GM13976 (cell line): ENCODE data around the gene RAB40AL.

Experiments
- DNase-seq: peaks from one replicate; pipeline ENCODE4 v3.0.0; 2012; ENCODE audit warnings: low spot score
- in situ Hi-C: fragments of 300-500 bp; cut with MboI; formaldehyde crosslinking; loops from one replicate; pipeline ENCODE4 v1.12.0; 2022; ENCODE audit warnings: low sequenced_read_pairs, mixed read lengths, inconsistent platforms; ENCODE audit not compliant: unreplicated experiment
- TF ChIP-seq, protein P1 (sequence below): IDR thresholded peaks from 2 replicates; pipeline ENCODE4 v1.5.1; 2012; ENCODE audit warnings: borderline replicate concordance, mild to moderate bottlenecking; ENCODE audit not compliant: insufficient read depth; ENCODE audit errors: extremely low read depth, missing control alignments, control extremely low read depth

The RAB40AL gene

DNA sequence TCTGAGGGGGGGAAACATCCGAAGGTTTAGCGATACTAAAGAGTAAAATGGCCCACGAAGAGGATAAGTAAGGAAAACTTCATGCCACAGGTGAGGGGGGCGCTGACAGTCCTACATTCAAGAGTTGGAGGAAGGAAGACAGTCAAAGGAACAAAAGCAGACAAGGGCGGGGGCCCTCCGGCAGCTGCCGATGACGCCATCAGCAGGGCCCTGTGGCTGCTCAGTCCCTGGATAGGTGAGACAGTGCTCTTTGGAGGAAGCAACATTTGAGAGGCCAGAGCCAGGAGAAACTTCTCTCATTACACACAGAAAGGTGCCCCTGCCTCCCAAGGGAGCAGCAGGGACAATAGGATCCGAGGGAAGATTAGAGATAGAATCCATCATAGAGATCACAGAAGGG lies 41.5 kb downstream of the RAB40AL start:
- in situ Hi-C loops: no loop called here
- TF ChIP-seq, protein P1, sequence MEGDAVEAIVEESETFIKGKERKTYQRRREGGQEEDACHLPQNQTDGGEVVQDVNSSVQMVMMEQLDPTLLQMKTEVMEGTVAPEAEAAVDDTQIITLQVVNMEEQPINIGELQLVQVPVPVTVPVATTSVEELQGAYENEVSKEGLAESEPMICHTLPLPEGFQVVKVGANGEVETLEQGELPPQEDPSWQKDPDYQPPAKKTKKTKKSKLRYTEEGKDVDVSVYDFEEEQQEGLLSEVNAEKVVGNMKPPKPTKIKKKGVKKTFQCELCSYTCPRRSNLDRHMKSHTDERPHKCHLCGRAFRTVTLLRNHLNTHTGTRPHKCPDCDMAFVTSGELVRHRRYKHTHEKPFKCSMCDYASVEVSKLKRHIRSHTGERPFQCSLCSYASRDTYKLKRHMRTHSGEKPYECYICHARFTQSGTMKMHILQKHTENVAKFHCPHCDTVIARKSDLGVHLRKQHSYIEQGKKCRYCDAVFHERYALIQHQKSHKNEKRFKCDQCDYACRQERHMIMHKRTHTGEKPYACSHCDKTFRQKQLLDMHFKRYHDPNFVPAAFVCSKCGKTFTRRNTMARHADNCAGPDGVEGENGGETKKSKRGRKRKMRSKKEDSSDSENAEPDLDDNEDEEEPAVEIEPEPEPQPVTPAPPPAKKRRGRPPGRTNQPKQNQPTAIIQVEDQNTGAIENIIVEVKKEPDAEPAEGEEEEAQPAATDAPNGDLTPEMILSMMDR: no peak
- DNase-seq: no peak

DNA sequence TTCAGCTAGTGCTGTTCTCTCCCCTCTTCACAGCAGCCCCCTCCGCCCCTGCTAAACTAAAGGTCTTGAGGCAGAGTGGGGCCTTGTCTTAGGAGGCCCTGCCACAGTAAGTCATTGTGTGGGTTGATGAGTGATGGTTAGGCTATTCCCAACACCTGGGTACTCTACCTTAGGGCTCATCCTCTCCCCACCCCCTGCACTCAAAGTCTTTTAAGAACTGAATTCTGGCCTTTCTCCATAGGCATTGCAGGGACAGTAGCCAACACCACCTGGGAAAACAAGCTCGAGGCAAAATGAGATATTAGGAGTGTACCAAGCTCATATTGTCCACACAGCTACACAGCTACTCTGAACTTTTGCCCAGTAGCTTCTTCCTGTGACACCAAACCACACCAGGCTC lies 42.5 kb downstream of the RAB40AL start:
- in situ Hi-C loops: no loop called here
- TF ChIP-seq, protein P1: no peak
- no peak for DNase-seq

DNA sequence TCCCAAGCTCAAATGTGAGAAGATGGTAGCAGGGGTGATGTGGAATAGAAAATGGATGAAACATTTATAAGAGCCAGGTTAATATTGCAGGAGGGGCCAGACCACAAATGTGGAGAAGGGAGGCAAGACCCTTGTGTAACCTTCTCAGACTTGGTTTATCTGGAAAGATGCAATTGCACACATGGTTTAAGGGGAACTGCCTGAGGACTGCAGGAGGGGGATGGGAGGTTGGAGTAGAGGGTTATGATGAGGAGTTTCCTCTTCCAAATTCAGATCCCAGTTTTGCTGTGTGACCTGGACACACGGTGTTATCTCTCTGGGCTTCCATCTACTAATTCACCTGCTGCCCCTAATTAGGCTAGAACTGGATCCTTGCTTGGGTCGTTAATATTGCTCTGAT lies 46.1 kb downstream of the RAB40AL start:
- TF ChIP-seq, protein P1: no peak
- in situ Hi-C loops: no loop called here
- DNase-seq: no peak

DNA sequence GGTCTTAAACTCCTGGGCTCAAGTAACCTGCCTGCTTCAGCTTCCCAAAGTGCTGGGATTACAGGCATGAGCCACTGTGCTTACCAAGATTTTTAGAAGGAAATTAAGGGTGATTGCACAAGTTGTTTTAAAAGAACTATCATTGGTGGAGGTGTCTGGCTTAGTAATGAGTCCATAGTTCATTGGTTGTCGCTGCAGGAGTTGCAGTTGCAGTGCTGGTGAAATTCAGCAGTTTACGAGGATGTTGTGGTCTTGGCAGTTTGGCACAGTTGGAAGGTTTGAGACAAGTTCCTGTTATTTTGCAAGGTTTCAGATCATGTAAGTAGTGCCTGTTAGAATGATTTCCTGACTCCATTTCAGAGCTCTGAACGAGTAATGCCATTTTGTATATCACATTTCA lies 48.1 kb downstream of the RAB40AL start:
- in situ Hi-C loops: no loop called here
- TF ChIP-seq, protein P1: no peak
- no peak for DNase-seq
